Skeletal muscle satellite cell (primary cell): ENCODE measurements around the gene OLFM4.

Source experiments
- H3K27me3 ChIP-seq: 2 replicates; pipeline ENCODE4 v1.7.0; 2013; ENCODE audit warnings: low read length; ENCODE audit not compliant: control insufficient read depth, insufficient read depth
- H3K36me3 ChIP-seq: 2 replicates; pipeline ENCODE4 v1.7.0; 2013; ENCODE audit warnings: mild to moderate bottlenecking, control low read depth, low read length; ENCODE audit not compliant: insufficient read depth
- H3K4me1 ChIP-seq: 2 replicates; pipeline ENCODE4 v1.7.0; 2013; ENCODE audit warnings: low read length; ENCODE audit not compliant: control insufficient read depth, insufficient read depth
- H3K4me2 ChIP-seq: 2 replicates; pipeline ENCODE4 v1.7.0; 2013; ENCODE audit warnings: mild to moderate bottlenecking, low read length
- H3K4me3 ChIP-seq: 2 replicates; pipeline ENCODE4 v1.7.0; 2013; ENCODE audit warnings: low read length
- H3K9ac ChIP-seq: 2 replicates; pipeline ENCODE4 v1.7.0; 2013; ENCODE audit warnings: mild to moderate bottlenecking, low read depth, low read length, moderate library complexity
- H3K9me3 ChIP-seq: replicated peaks from 2 replicates; pipeline ENCODE4 v1.7.0; 2013; ENCODE audit warnings: mild to moderate bottlenecking, control low read depth, low read length

Gene OLFM4

GRCh38 chr13:53074114-53074513, 45.5 kb downstream of the OLFM4 start:
- Histone ChIP-seq H3K4me3 (no peak overlapping the region), H3K4me1 (no peaks in the 10 kb centered on the region), H3K36me3 (no peaks in the 10 kb centered on the region), H3K9ac (no peak overlapping the region), H3K27me3 (no peaks in the 10 kb centered on the region), H3K4me2 (no peak overlapping the region), H3K9me3 (peaks cover 6% of the 10 kb centered on the region)

DNA sequence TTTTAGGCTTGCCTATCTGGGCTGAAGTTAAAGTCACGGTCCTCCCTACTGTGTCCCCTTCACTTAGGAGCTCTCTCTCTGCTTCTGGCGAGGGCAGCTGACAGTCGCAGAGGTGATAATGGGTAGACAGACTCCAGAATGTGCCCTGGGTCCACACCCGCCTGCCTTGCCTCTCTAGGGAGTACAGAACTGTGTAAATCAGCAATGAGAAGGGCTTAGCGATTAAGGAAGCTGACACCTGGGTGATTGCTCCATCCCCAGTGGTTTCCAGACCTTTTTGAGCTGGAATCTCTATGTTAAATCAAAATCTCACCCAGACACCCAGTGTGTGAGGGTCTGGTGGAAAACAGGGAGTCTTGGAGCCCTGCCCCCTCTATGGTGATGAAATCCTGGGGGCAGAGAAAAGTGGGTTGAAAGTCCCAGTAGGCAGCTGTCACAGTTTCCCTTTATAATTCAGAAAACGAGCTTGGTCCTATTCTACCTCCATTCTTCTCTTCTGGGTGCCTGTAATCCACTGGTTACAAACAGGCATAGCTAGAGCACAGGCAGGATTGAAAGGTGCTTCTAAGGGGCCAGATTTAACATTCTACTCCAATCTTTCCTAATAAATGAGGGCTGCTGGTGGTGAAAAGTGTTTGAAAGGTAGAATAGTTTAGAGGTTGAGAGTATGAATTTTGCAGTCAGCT, 46.9 kb downstream of the OLFM4 start:
- no peaks in the 10 kb centered on the region for H3K4me1 ChIP-seq
- H3K36me3 ChIP-seq: no peaks in the 10 kb centered on the region
- H3K27me3 ChIP-seq: no peaks in the 10 kb centered on the region
- H3K4me2 ChIP-seq: no peak overlapping the region
- peaks cover 5% of the 10 kb centered on the region for H3K9me3 ChIP-seq
- H3K4me3 ChIP-seq: no peak overlapping the region
- no peak overlapping the region for H3K9ac ChIP-seq

DNA sequence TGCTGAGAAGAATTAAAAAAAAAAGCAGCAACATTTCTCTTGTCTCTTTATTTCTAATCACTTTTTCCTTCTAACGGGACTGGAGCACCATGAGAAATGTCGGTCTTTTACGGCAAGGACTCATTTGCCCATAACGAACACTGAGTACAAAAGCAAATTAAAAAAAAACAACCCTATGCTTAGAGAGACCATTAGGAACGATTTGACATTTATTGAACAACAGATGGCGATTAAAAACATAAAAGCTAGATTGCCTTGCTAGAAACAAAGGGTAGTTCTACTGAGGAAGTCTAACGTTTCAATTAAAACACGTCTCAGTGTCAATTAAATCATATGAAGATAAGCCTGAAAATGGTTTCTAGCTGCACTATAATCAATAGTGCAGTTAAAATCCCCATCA, 51.1 kb downstream of the OLFM4 start:
- no peaks in the 10 kb centered on the region for H3K9me3 ChIP-seq
- H3K36me3 ChIP-seq: no peaks in the 10 kb centered on the region
- no peak overlapping the region for H3K4me3 ChIP-seq
- H3K27me3 ChIP-seq: no peaks in the 10 kb centered on the region
- no peak overlapping the region for H3K4me2 ChIP-seq
- H3K9ac ChIP-seq: no peak overlapping the region
- no peaks in the 10 kb centered on the region for H3K4me1 ChIP-seq

DNA sequence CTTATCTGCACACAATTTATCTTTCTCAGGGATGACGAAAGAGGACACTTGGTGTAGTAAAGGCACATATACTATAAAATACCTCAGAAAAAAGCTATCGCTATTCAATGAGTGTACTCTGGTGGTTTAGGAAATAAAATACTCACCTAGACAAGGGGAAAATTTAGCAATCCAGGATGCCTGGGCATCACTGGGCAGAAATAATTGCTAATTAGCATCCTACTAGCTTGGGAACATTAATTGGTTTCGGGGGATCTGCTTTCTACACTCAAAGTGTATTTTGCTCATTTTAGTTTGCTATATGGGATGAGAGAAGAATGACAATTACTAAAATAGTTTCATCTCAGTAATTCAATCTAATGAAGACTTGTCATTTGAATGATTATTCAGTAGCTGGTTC, 60.3 kb downstream of the OLFM4 start:
- H3K4me3 ChIP-seq: no peak overlapping the region
- H3K4me2 ChIP-seq: no peak overlapping the region
- H3K36me3 ChIP-seq: no peaks in the 10 kb centered on the region
- H3K9me3 ChIP-seq: no peaks in the 10 kb centered on the region
- no peaks in the 10 kb centered on the region for H3K4me1 ChIP-seq
- H3K27me3 ChIP-seq: no peaks in the 10 kb centered on the region
- no peak overlapping the region for H3K9ac ChIP-seq

DNA sequence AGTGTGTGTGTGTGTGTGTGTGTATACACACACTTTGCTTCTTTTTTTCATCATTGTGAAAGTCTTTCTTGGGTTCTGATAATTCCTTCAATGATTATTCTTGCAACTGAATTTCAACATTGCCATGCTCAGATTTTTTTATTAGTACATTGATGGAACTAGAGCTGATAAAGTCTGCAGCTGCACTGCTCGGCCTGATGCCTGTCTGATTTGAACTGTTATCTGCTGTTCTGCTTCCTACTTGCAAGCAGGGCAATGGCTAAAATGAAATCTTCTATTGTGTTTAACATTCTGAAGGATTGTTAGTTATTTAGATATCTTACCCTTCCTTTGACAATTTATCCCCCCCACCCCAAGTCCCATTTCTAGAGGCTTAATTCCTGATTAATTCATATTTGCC, 61.3 kb downstream of the OLFM4 start:
- Histone ChIP-seq H3K4me1 (no peaks in the 10 kb centered on the region), H3K36me3 (no peaks in the 10 kb centered on the region), H3K9ac (no peak overlapping the region), H3K27me3 (no peaks in the 10 kb centered on the region), H3K4me2 (no peak overlapping the region), H3K9me3 (no peaks in the 10 kb centered on the region), H3K4me3 (no peak overlapping the region)

DNA sequence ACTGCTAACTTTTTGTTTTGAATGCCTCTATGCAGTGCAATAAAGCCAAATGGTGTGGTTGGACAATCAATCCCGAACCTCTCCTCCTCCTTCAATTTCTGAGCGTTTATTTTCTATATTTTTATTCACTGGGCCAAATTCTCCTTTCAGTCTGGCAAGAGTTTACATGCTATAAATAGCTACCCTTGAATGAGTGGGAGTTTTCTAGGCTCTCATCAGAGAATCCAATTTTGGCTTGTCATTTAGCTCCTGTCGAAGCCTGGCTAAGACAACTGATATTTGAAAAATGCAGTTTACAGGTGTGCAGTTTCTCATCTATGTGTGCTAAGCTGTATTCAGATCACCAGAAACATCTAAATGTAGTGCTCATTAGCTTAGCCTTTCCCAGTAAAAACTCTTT, 61.8 kb downstream of the OLFM4 start:
- Histone ChIP-seq H3K9me3 (no peaks in the 10 kb centered on the region), H3K9ac (no peak overlapping the region), H3K36me3 (no peaks in the 10 kb centered on the region), H3K4me1 (no peaks in the 10 kb centered on the region), H3K4me3 (no peak overlapping the region), H3K27me3 (no peaks in the 10 kb centered on the region), H3K4me2 (no peak overlapping the region)

- H3K27me3 ChIP-seq: no peaks in the 10 kb centered on the region
- no peak overlapping the region for H3K4me3 ChIP-seq
- no peaks in the 10 kb centered on the region for H3K36me3 ChIP-seq
- no peaks in the 10 kb centered on the region for H3K4me1 ChIP-seq
- H3K9me3 ChIP-seq: no peaks in the 10 kb centered on the region
- no peak overlapping the region for H3K4me2 ChIP-seq
- H3K9ac ChIP-seq: no peak overlapping the region
Observed at GRCh38 chr13:53092931-53093330, 64.3 kb downstream of the OLFM4 start.

- no peak overlapping the region for H3K4me2 ChIP-seq
- H3K27me3 ChIP-seq: no peaks in the 10 kb centered on the region
- no peak overlapping the region for H3K4me3 ChIP-seq
Observed at GRCh38 chr13:53098455-53098854, 69.8 kb downstream of the OLFM4 start.

GRCh38 chr13:53100394-53101063, 71.9 kb downstream of the OLFM4 start:
- Histone ChIP-seq H3K9ac (no peak overlapping the region), H3K9me3 (peaks cover 2% of the 10 kb centered on the region), H3K4me1 (no peaks in the 10 kb centered on the region), H3K36me3 (no peaks in the 10 kb centered on the region), H3K4me2 (no peak overlapping the region), H3K4me3 (no peak overlapping the region), H3K27me3 (no peaks in the 10 kb centered on the region)

More at GRCh38 chr13:53098455-53098854, 69.8 kb downstream of the OLFM4 start:
- Histone ChIP-seq H3K36me3 (no peaks in the 10 kb centered on the region), H3K9me3 (no peaks in the 10 kb centered on the region), H3K4me1 (no peaks in the 10 kb centered on the region), H3K9ac (no peak overlapping the region)
